Heart left ventricle (tissue), 13 donors: Measurements from ENCODE around the gene PPP1R9A.

ENCODE experiments used
- POLR2A ChIP-seq, 2 donors: fragments of 450-650 bp; IDR thresholded peaks; one replicate each; pipeline ENCODE4 v1.6.1; 2017; ENCODE audit warnings: antibody characterized with exemption in 2 of 2, mild to moderate bottlenecking in 2 of 2, moderate library complexity in 2 of 2
- TF ChIP-seq, protein P1 (sequence below), 12 donors: fragments of 200-600 bp; sonication (generic) in 4 of 12; IDR thresholded peaks; one replicate each; pipeline versions ENCODE4 v1.5.0 to v1.8.0; 2018 to 2022; ENCODE audit warnings: antibody characterized with exemption in 12 of 12, mild to moderate bottlenecking in 5 of 12
- donor health status: ischemic (EF 13 %, LVEDD 7.1; RV severe dilation, severe dysfunction).
- donor health status: DM: no; HTN: yes; CAD: no.
- donor health status: DM: no; HTN: no; CAD: no.
- donor health status: ischemic (EF 25% LVEDD 6.9; RV normal size, moderate dysfunction).
- donor health status: ischemic (EF 25% LVEDD 5.7; RV mildly dilated, moderate dysfunction).
- donor health status: ischemic (EF 35%, LVEDD 5.7; RV mildly dilated, moderate dysfunction).
- donor health status: nonischemic (EF 11% LVEDD 7.7; RV severe dilation, severe dysfunction).
- donor health status: DM: yes; HTN: yes; CAD: no.
- donor health status: PGD.
- donor health status: ischemic (EF 29% LVEDD 5.4; RV normal size, mild dysfunction).
- donor health status: nonischemic (EF 23%, LVEDD 6.1; RV moderate dilation, normal function).

DNA sequence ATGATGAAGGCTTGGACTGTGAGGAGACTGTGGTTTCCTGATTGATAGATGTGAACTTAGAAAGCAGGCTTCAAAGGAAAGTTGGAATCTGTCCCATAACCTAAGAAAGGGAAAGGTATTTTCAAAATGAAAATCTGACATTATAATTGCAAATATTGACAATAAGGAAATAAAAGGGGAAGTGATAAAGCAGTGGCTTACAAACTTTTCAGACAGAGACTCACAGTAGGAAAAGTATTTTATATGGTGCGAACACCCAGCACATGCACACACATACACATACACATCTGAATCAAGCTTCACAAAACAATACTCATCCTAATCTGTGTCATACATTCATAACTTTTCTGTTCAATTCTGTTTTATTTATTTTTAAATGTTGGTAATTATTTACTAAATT lies 412.2 kb downstream of the PPP1R9A start:
- TF ChIP-seq, protein P1, sequence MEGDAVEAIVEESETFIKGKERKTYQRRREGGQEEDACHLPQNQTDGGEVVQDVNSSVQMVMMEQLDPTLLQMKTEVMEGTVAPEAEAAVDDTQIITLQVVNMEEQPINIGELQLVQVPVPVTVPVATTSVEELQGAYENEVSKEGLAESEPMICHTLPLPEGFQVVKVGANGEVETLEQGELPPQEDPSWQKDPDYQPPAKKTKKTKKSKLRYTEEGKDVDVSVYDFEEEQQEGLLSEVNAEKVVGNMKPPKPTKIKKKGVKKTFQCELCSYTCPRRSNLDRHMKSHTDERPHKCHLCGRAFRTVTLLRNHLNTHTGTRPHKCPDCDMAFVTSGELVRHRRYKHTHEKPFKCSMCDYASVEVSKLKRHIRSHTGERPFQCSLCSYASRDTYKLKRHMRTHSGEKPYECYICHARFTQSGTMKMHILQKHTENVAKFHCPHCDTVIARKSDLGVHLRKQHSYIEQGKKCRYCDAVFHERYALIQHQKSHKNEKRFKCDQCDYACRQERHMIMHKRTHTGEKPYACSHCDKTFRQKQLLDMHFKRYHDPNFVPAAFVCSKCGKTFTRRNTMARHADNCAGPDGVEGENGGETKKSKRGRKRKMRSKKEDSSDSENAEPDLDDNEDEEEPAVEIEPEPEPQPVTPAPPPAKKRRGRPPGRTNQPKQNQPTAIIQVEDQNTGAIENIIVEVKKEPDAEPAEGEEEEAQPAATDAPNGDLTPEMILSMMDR (IDR thresholded peaks at IDR 0.05): no peak
- no peak for TF ChIP-seq POLR2A (IDR thresholded peaks at IDR 0.05)
